ENCODE measurements around the gene ARF1.

ARF1 gene

GRCh38 chr1:228046421-228047182, 35.9 kb upstream of the ARF1 start:
- H3K36me3 ChIP-seq (ENCODE audit: control insufficient read depth in 2 of 2, insufficient read depth in 1 of 2, low read length in 2 of 2) = no peaks in the 10 kb centered on the region
- no peak for TF ChIP-seq OVOL3 (tag by site-specific recombination; IDR thresholded peaks at IDR 0.05)
- no peak for TF ChIP-seq ZNF776 (tag by site-specific recombination; IDR thresholded peaks at IDR 0.05; ENCODE audit: borderline replicate concordance)
- no peak for TF ChIP-seq ZNF223 (tag by site-specific recombination; IDR thresholded peaks at IDR 0.05)
- no peak for TF ChIP-seq ZSCAN5A (tag by site-specific recombination; IDR thresholded peaks at IDR 0.05)
- peak; percentile 16; the same call in 1 of the 2 replicates for TF ChIP-seq ZNF140 (tag by site-specific recombination; IDR thresholded peaks at IDR 0.05)
- TF ChIP-seq ZBTB26 (tag by site-specific recombination; optimal IDR thresholded peaks at IDR 0.05) = peak; percentile 20
- no peak for TF ChIP-seq ZNF121 (tag by site-specific recombination; IDR thresholded peaks at IDR 0.05)
- TF ChIP-seq KLF1 (tag by site-specific recombination; IDR thresholded peaks at IDR 0.05) = no peak
- TF ChIP-seq ZNF747 (tag by site-specific recombination; IDR thresholded peaks at IDR 0.05) = no peak
- TF ChIP-seq SCRT1 (tag by site-specific recombination; IDR thresholded peaks at IDR 0.05; ENCODE audit: borderline replicate concordance) = peak; percentile 63; the same call in 1 of the 2 replicates
- no peak for TF ChIP-seq ZNF239 (tag by site-specific recombination; IDR thresholded peaks at IDR 0.05)
- TF ChIP-seq ZSCAN4 (tag by site-specific recombination; IDR thresholded peaks at IDR 0.05) = peak; percentile 91
- no peak for TF ChIP-seq ZBTB6 (tag by site-specific recombination; IDR thresholded peaks at IDR 0.05)
- TF ChIP-seq MEIS1 (CRISPR knock-in tag; IDR thresholded peaks at IDR 0.05; ENCODE audit: borderline replicate concordance) = no peak
- TF ChIP-seq ZNF521 (tag by site-specific recombination; IDR thresholded peaks at IDR 0.05) = 0 out of 2 replicates have a peak, but pooled peaks have one; percentile 52
- TF ChIP-seq ZBTB8A (tag by site-specific recombination; IDR thresholded peaks at IDR 0.05) = no peak
- no peak for TF ChIP-seq ZNF146 (tag by site-specific recombination; IDR thresholded peaks at IDR 0.05)
- TF ChIP-seq BCL11A (tag by site-specific recombination; IDR thresholded peaks at IDR 0.05; ENCODE audit: low read depth) = no peak
- TF ChIP-seq ZNF18 (tag by site-specific recombination; IDR thresholded peaks at IDR 0.05) = peak; percentile 87
- TF ChIP-seq SCRT2 (tag by site-specific recombination; IDR thresholded peaks at IDR 0.05) = peak; percentile 77; the same call in 1 of the 2 replicates
- TF ChIP-seq ZSCAN30 (tag by site-specific recombination; IDR thresholded peaks at IDR 0.05) = no peak
- no peak for TF ChIP-seq ZNF2 (tag by site-specific recombination; IDR thresholded peaks at IDR 0.05)
- H3K9me3 ChIP-seq (ENCODE audit: control insufficient read depth, insufficient read depth, low read depth, low read length) = no peaks in the 10 kb centered on the region
- no peak overlapping the region for H3K27ac ChIP-seq (ENCODE audit: extremely low read depth, low read depth, low read length)
- POLR2A ChIA-PET = no interaction called here
- no peak overlapping the region for H3K4me3 ChIP-seq (ENCODE audit: low read depth, low read length)
- CTCF ChIA-PET = no interaction called here
- no peaks in the 10 kb centered on the region for H3K4me1 ChIP-seq (ENCODE audit: control insufficient read depth, insufficient read depth, low read length)

All from HEK293 (cell line).